GM15510 (cell line): ENCODE results near the gene LAGE3.
A peak's percentile ranks its signal among the peaks of the same experiment; 100 is the strongest.

ENCODE experiments used
- POLR2A ChIP-seq: IDR thresholded peaks from 3 replicates; pipeline ENCODE4 v1.6.1; 2011; ENCODE audit warnings: borderline replicate concordance; ENCODE audit not compliant: insufficient read length; ENCODE audit errors: extremely low read depth

The LAGE3 gene

DNA sequence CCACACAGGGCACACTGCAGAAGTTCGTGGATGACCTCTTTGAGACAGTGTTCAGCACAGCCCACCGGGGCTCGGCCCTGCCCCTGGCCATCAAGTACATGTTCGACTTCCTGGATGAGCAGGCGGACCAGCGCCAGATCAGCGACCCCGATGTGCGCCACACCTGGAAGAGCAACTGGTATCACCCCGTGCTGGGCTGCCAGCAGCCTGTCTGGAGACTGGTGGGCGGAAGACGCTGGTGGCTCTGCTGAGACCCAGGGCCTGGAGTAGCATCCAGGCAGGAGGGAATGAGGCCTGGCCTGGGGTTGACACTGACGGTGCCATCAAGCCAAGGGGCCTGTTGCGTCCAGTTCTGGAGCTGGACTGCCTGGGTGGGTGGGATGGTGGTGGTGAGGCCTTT lies 8.6 kb downstream of the LAGE3 start:
- TF ChIP-seq POLR2A: no peak

DNA sequence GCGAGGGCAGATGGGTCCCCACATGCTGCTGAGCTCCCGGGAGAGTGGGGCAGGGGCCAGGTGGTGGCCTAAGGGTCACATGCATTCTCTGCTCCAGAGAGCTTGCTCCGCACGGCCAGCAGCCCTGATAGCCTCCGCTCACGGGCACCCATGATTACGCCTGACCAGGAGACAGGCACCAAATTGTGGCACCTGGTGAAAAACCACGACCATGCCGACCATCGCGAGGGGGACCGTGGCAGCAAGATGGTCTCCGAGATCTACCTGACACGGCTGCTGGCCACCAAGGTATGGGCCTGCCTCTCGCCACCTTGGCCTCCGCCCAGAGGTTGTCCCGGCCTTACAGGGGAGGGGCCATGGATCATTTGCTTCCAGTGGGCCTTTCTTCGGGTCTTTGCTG lies 9.2 kb downstream of the LAGE3 start:
- TF ChIP-seq POLR2A: no peak

DNA sequence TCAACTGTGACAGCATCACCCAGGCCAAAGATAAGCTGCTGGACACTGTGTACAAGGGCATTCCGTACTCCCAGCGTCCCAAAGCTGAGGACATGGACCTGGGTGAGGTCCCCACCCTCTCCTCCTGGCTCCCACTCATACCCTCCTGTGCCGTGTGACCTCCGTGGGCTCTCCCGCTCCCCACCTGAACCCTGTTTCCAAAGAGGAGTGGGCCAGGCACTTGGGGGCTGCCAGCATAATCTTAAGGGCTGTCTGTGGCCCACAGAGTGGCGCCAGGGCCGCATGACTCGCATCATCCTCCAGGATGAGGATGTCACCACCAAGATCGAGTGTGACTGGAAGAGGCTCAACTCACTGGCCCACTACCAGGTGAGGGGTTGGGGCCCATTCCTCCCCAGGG lies 10.0 kb downstream of the LAGE3 start:
- no peak for TF ChIP-seq POLR2A

DNA sequence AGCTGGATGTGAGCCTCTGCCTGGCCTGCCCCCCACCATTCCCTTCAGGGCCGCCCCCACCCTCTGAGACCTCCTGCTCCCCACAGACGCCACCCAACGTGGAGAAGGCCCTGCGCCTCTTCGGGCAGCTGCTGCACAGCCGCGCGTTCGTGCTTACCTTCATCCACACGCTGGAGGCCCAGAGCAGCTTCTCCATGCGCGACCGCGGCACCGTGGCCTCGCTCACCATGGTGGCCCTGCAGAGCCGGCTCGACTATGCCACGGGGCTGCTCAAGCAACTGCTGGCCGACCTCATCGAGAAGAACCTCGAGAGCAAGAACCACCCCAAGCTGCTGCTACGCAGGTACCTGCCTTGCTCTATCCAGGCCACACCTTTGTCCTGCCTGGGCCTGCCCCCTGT lies 10.9 kb downstream of the LAGE3 start:
- TF ChIP-seq POLR2A: no peak

DNA sequence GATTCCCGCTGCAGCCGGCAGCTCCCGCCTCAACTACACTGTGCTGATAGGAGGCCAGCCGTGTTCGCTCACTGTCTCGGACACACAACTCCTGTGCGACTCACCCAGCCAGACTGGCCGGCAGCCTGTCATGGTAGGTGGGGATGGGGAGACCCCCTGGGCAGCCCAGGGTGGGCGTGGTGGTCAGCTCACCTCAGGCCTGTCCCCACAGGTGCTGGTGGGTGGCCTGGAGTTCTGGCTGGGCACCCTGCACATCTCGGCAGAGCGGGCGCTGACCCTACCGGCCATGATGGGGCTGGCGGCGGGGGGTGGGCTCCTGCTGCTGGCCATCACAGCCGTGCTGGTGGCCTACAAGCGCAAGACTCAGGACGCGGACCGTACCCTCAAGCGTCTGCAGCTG lies 11.5 kb downstream of the LAGE3 start:
- no peak for TF ChIP-seq POLR2A

DNA sequence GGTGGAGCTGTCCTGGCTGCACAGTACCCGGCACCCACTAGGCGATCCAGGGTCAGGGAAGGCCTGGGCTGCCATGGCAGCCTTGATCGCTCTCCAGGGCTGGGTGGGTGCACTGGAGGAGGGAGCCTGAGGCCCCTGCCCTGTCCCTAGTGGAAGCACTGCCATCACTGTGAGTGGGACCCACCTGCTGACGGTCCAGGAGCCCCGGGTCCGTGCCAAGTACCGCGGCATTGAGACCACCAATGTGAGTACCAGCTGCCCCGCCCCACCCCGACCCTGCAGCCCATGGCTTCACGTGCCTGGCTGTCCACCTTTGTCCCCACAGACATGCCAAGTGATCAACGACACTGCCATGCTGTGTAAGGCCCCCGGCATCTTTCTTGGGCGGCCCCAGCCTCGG lies 12.2 kb downstream of the LAGE3 start:
- TF ChIP-seq POLR2A: no peak

DNA sequence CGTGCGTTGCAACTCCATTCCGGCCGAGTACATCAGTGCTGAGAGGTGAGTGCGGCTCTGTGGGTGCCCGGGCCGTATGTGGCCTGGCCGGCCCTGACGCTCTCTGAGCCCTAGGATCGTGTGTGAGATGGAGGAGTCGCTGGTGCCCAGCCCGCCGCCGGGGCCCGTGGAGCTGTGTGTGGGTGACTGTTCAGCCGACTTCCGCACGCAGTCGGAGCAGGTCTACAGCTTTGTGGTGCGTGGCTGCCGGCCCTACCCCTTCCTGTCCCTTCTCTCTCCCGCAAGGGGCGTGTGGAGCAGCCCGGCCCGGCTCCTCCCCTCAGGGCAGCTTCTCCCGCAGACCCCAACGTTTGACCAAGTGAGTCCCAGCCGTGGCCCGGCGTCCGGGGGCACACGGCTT lies 13.0 kb downstream of the LAGE3 start:
- TF ChIP-seq POLR2A: no peak

DNA sequence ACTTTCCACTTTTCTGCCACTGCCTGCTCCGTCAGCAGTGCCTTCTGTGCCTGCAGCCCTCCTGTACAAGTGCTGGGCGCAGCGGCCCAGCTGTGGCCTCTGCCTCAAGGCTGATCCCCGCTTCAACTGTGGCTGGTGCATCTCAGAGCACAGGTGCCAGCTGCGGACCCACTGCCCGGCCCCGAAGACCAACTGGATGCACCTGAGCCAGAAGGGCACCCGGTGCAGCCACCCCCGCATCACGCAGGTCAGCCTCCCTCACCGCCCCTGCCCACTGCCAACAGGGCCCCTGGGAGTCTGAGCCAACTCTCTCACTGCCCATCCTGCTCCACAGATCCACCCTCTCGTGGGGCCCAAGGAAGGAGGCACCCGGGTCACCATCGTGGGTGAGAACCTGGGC lies 13.5 kb downstream of the LAGE3 start:
- TF ChIP-seq POLR2A: no peak

DNA sequence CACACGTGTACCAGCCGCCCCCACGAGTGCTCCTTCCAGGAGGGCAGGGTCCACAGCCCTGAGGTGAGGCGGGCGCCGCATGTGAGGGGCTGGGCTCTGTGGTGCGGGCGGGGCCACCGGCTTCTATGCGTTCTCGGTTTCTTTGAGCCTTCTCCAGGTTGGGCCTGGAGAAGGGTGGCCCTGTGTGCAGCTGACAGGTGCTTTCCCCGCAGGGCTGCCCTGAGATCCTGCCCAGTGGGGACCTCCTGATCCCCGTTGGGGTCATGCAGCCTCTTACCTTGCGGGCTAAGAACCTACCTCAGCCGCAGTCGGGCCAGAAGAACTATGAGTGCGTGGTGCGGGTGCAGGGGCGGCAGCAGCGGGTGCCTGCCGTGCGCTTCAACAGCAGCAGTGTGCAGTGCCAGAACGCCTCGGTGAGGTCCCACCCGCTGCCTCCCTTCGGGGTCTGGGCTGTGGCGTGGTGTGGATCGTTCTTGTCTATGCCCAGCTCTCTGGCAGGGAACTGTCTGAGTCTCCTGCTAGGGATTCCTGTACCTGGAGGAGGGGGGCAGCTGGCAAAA lies 14.2 kb downstream of the LAGE3 start:
- no peak for TF ChIP-seq POLR2A

DNA sequence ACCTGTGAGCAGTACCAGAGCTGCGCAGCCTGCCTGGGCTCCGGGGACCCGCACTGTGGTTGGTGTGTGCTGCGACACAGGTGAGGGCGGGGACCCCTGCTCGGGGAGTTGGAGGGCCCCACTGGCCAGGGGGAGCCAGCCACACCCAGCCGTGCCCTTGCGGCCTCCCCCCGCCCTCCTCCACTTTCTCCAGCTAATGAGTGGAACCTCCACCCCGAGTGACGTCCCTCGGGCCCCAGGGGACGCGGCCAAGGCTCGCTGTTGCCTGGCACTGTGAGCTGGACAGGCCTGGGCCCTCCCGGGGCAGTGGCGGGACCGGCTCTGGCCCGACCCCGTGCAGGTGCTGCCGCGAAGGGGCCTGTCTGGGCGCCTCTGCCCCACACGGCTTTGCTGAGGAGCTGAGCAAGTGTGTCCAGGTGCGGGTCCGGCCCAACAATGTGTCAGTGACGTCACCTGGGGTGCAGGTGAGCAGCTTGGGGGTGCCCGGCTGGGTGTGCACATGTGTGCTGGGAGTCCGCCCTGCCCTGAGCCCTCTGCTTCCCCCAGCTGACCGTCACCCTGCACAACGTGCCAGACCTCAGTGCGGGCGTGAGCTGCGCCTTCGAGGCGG lies 15.4 kb downstream of the LAGE3 start:
- no peak for TF ChIP-seq POLR2A

DNA sequence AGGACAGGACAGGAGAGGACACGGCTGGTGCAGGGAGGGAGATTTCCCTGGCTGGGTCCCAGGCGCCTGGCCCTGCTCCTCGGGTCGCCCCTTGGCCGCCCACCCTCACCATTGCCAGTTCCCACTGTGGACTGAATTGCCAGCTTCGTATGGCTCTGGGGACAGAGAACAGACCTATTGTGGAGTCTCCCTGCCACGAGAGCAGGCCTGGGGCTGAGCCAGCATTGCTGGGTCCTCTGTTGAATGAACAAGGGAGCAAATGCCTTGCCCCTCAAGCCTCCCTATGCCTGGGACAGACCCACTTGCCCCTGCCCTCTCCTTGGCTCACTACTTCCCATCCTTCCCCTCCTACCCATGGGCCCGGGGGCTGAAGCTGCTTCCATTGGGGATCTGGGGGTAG lies 16.7 kb downstream of the LAGE3 start:
- TF ChIP-seq POLR2A: no peak

DNA sequence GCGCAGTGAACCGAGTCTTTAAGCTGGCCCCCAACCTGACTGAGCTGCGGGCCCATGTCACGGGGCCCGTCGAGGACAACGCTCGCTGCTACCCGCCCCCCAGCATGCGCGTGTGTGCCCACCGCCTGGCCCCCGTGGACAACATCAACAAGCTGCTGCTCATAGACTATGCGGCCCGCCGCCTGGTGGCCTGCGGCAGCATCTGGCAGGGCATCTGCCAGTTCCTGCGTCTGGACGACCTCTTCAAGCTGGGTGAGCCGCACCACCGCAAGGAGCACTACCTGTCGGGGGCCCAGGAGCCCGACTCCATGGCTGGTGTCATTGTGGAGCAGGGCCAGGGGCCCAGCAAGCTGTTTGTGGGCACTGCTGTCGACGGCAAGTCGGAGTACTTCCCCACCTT lies 18.8 kb downstream of the LAGE3 start:
- TF ChIP-seq POLR2A: no peak

DNA sequence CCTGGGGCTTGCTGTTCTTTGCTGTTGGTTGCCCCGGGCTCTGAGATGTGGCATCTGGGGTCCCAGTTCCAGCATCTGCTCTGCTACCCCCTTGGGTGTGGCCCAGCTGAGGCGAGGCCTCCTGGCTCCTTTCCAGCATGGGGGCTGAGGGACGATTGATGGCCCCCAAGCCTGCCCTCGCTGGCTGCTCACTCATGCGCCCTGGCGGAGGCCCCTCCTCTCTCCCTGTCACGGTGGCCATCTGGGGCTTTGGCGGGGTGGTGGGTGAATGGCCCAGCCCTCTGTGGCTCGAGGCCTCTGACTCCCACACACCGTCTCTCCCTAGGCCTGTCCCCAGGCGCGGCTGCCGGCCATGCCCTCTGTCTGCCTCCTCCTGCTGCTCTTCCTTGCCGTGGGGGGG lies 19.2 kb downstream of the LAGE3 start:
- TF ChIP-seq POLR2A: no peak

DNA sequence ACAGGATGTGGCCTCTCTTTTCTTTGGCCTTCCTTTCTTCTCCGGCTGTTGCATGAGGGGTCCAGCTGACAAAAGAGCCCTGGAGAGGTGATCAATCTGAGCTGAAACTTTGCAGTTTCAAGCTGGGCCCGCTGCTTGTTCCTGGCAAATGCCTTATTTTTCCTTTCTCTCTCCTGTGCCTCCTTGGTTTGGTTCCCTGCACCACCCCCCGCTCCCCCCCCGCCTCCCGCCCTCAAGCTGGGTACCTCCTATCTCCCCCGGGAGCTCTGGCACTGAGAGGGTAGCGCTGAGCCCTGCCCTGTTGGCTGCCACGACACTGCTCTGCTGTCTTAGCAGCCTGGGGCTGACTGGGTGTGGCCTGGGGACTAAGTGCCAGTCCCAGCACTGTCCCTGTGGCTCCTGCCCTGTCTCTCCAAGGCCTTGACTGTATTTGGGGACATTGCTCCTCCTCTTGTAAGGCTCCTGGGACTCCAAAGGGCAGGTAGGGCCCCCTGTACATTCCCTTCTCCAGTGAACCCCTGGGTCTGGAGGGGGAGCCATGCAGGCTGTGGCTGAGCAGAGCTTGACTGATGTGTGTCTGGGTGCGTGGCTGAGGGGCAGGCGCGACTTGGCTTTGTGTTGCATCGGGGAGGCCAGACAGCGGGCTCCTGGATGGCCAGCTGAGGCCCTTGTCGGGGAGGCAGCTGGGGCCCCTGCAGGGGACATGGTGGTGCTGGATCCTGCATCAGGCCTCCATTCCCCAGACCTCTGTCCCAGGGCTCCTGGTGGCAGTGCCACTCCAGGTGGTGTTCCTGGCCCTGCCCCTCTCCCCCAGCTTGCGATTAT lies 19.9 kb downstream of the LAGE3 start:
- TF ChIP-seq POLR2A: no peak

DNA sequence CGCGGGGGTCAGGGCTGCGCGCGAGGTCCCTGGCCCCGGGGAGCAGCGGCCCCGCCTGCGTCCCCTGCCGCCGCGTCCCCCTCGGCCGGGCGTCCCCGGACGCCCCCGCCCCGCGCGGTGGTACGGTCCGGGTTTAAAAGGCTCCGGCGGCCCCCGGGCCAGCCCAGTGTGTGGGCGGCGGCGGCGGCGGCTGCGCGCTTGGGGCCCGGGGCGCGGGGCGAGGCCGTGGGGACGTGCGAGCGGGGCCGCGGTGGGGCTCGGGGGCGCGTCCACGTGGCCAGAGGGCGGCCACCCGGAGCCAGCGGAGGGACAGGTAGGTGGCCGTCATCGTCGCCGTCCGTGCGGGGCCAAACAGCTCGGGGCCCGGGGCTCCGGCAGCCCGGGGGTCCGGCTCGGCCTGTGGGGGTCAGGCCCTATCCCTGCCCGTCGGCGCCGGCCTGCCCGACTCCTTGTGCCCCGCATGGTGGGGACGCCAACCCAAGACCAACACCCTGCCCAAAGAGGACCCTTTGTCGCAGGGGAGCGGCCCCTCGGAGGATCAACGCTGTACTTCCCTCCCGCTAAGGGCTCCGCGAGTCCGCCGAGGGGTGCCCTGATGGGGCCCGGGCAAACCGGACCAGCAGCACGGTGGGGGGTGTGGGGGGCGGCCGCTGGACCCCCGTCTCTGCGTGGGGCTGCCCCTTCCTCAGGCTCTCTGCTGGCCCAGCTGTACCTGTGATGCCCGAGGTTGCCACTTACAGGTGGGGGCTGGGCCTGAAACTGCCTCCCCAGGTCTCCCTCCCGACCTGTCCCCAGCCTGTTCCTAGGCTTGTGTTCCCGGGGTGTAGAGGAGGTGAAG lies 20.7 kb downstream of the LAGE3 start, which contains the start of gene PLXNA3:
TSS of gene PLXNA3 (plus strand) at position 166 of the 838 bp plus-strand sequence. CDS start 1,903 bp downstream, outside the sequence.
- peak; percentile 65 for TF ChIP-seq POLR2A

DNA sequence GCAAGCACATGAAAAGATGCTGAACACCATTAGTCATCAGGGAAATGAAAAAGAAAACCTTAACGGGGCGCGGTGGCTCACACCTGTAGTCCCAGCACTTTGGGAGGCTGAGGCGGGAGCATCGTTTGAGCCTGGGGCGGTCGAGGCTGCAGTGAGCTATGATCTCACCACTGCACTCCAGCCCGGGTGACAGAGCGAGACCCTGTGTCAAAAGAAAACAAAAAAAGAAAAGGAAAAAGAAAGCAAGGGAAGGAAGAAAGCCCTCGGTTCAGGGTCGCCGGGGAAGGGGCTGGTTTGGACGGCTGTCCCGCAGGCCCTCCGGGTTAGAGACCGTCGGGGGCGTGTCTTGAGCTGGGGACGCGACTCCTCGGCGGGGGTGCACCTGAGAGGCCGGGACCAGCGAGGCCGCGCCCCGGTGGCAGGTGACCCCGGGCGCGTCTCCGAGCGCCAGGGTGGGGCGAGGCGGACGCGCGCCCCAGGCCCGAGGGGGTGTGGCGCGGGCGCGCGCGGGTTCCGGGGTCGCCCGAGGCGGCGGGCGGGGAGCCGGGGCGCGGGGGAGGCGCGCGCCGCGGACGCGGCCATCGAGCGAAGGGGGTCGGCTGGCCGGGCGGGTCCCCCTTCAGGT lies 21.5 kb downstream of the LAGE3 start:
- no peak for TF ChIP-seq POLR2A

DNA sequence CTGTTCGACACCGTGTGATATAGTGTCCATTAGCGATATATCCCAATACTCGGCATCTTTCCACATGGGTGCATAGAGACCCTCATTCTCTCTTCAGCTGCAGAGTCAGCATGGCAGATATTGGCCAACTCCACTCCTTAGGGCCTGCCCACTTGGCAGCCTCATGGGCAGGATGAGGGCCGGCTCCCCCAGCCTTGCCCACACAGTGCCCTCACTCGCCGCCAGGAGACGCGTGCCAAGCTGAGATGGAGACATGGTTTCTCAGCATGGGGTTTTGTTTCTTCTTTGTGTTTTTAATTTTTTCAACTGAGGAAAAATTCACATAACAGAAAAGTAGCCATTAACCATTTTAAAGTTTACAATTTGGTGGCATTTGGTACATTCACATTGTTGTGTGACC lies 26.3 kb downstream of the LAGE3 start:
- no peak for TF ChIP-seq POLR2A
